Activated T-cell treated with anti-CD3 and anti-CD28 coated beads, Interleukin-2, amount 50 U/mL, for 48 hours (primary cell): ENCODE data around the gene CAMK1D.
A peak's percentile ranks its signal among the peaks of the same experiment; 100 is the strongest.
"Not testable (repeated sequence)": the region's sequence is repeated elsewhere in the genome, so short reads cannot be mapped to it uniquely, and the experiment has no call there.

Source experiments
- DNase-seq, 2 experiments: peaks; one replicate each; pipeline ENCODE4 v3.0.0-alpha.2; 2020

The CAMK1D gene

GRCh38 chr10:12348870-12349628 lies at the start of gene CAMK1D:
Gene CAMK1D, plus strand, starts transcription at chr10:12349547.
- peak; percentile 80 to 85 for DNase-seq

- not testable (repeated sequence) for DNase-seq
Observed at GRCh38 chr10:12301036-12301435, 48.3 kb upstream of the CAMK1D start.

GRCh38 chr10:12308057-12308456 lies 41.3 kb upstream of the CAMK1D start:
- DNase-seq, result no peak

- DNase-seq, result no peak
Observed at GRCh38 chr10:12308736-12309375, 40.5 kb upstream of the CAMK1D start.

GRCh38 chr10:12309783-12310182 lies 39.6 kb upstream of the CAMK1D start:
- not testable (repeated sequence) for DNase-seq

- no peak for DNase-seq
Observed at GRCh38 chr10:12314836-12315235, 34.5 kb upstream of the CAMK1D start.

- no peak for DNase-seq
Observed at GRCh38 chr10:12319076-12319475, 30.3 kb upstream of the CAMK1D start.

- DNase-seq, result no peak
Observed at GRCh38 chr10:12320892-12321291, 28.5 kb upstream of the CAMK1D start.

GRCh38 chr10:12321641-12322040 lies 27.7 kb upstream of the CAMK1D start:
- DNase-seq, result no peak

- DNase-seq, result no peak
Observed at GRCh38 chr10:12322583-12323131, 26.7 kb upstream of the CAMK1D start.

- no peak for DNase-seq
Observed at GRCh38 chr10:12324530-12324929, 24.8 kb upstream of the CAMK1D start.

GRCh38 chr10:12327074-12327473 lies 22.3 kb upstream of the CAMK1D start:
- DNase-seq, result no peak

GRCh38 chr10:12327476-12327875 lies 21.9 kb upstream of the CAMK1D start:
- DNase-seq, result no peak

GRCh38 chr10:12328312-12328711 lies 21.0 kb upstream of the CAMK1D start:
- DNase-seq, result not testable (repeated sequence)

- DNase-seq, result no peak
Observed at GRCh38 chr10:12332572-12333379, 16.6 kb upstream of the CAMK1D start.

GRCh38 chr10:12333380-12334185 lies 15.8 kb upstream of the CAMK1D start:
- DNase-seq, result peak; percentile 61 to 69

GRCh38 chr10:12334186-12334530 lies 15.2 kb upstream of the CAMK1D start:
- DNase-seq, result no peak

- DNase-seq, result not testable (repeated sequence)
Observed at GRCh38 chr10:12335169-12335568, 14.2 kb upstream of the CAMK1D start.

GRCh38 chr10:12337453-12338372 lies 11.6 kb upstream of the CAMK1D start:
- no peak for DNase-seq

GRCh38 chr10:12338981-12339380 lies 10.4 kb upstream of the CAMK1D start:
- DNase-seq, result no peak

GRCh38 chr10:12340371-12340770 lies 9.0 kb upstream of the CAMK1D start:
- DNase-seq, result no peak
